Measurements from ENCODE around the gene THRB.
"Not testable (repeated sequence)": the region's sequence is repeated elsewhere in the genome, so short reads cannot be mapped to it uniquely, and the experiment has no call there.

The THRB gene

GRCh38 chr3:24096695-24097290 is 397.9 kb downstream of the THRB start:
- Histone ChIP-seq H3K4me1 (no peaks in the 10 kb centered on the region), H2AFZ (no peak overlapping the region), H3K27me3 (ENCODE audit: control insufficient read depth, insufficient read depth, low read length) (no peaks in the 10 kb centered on the region), H3K36me3 (ENCODE audit: control insufficient read depth, insufficient read depth, low read length) (no peaks in the 10 kb centered on the region), H3K9me3 (ENCODE audit: control insufficient read depth, low read length) (no peaks in the 10 kb centered on the region), H3K9ac (no peak overlapping the region), H3K79me2 (no peaks in the 10 kb centered on the region), H3K4me2 (ENCODE audit: low read length) (no peak overlapping the region), H3K4me3 (ENCODE audit: low read depth, low read length) (no peak overlapping the region), H3K27ac (no peak overlapping the region)
- TF ChIP-seq, protein P1, sequence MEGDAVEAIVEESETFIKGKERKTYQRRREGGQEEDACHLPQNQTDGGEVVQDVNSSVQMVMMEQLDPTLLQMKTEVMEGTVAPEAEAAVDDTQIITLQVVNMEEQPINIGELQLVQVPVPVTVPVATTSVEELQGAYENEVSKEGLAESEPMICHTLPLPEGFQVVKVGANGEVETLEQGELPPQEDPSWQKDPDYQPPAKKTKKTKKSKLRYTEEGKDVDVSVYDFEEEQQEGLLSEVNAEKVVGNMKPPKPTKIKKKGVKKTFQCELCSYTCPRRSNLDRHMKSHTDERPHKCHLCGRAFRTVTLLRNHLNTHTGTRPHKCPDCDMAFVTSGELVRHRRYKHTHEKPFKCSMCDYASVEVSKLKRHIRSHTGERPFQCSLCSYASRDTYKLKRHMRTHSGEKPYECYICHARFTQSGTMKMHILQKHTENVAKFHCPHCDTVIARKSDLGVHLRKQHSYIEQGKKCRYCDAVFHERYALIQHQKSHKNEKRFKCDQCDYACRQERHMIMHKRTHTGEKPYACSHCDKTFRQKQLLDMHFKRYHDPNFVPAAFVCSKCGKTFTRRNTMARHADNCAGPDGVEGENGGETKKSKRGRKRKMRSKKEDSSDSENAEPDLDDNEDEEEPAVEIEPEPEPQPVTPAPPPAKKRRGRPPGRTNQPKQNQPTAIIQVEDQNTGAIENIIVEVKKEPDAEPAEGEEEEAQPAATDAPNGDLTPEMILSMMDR (IDR thresholded peaks at IDR 0.05), result no peak

- H3K4me2 ChIP-seq (ENCODE audit: low read length), result no peak overlapping the region
- no peak overlapping the region for H3K9ac ChIP-seq
- no peaks in the 10 kb centered on the region for H3K79me2 ChIP-seq
- TF ChIP-seq, protein P1 (IDR thresholded peaks at IDR 0.05), result no peak
- H2AFZ ChIP-seq, result no peak overlapping the region
- no peaks in the 10 kb centered on the region for H3K36me3 ChIP-seq (ENCODE audit: control insufficient read depth, insufficient read depth, low read length)
- H3K4me3 ChIP-seq (ENCODE audit: low read depth, low read length), result no peak overlapping the region
- no peaks in the 10 kb centered on the region for H3K4me1 ChIP-seq
- no peaks in the 10 kb centered on the region for H3K9me3 ChIP-seq (ENCODE audit: control insufficient read depth, low read length)
- H3K27ac ChIP-seq, result no peak overlapping the region
- H3K27me3 ChIP-seq (ENCODE audit: control insufficient read depth, insufficient read depth, low read length), result no peaks in the 10 kb centered on the region
Measured at GRCh38 chr3:24096271-24096670, 398.4 kb downstream of the THRB start.

- not testable (repeated sequence) for H3K27ac ChIP-seq; H3K4me3 ChIP-seq (ENCODE audit: low read depth, low read length); H3K9ac ChIP-seq; H2AFZ ChIP-seq; H3K27me3 ChIP-seq (ENCODE audit: control insufficient read depth, insufficient read depth, low read length); H3K79me2 ChIP-seq; H3K36me3 ChIP-seq (ENCODE audit: control insufficient read depth, insufficient read depth, low read length); H3K4me1 ChIP-seq; H3K9me3 ChIP-seq (ENCODE audit: control insufficient read depth, low read length); H3K4me2 ChIP-seq (ENCODE audit: low read length)
Measured at GRCh38 chr3:24094818-24095217, 399.8 kb downstream of the THRB start.

DNA sequence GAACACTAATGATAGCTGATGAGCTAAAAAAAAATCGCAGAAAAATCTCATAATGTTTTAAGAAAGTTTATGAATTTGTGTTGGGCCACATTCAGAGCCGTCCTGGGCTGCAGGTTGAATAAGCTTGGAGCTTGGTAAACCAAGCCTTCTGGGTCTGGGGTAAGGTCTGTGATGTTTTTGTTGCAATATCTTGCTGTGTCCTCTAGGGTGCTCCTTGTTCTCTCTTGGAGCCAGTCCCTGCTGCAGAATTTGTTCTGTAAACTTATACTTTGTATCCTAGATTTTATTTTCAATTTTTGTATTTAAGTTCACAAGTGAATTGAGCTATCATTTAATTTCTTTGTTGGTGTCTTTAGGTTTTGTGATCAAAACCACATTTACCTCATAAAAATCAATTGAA is 405.9 kb downstream of the THRB start:
- H3K4me1 ChIP-seq, result no peaks in the 10 kb centered on the region
- no peaks in the 10 kb centered on the region for H3K79me2 ChIP-seq
- H3K4me2 ChIP-seq (ENCODE audit: low read length), result no peak overlapping the region
- H3K36me3 ChIP-seq (ENCODE audit: control insufficient read depth, insufficient read depth, low read length), result no peaks in the 10 kb centered on the region
- no peaks in the 10 kb centered on the region for H3K27me3 ChIP-seq (ENCODE audit: control insufficient read depth, insufficient read depth, low read length)
- no peaks in the 10 kb centered on the region for H3K9me3 ChIP-seq (ENCODE audit: control insufficient read depth, low read length)
- H2AFZ ChIP-seq, result no peak overlapping the region
- H3K9ac ChIP-seq, result no peak overlapping the region
- no peak overlapping the region for H3K4me3 ChIP-seq (ENCODE audit: low read depth, low read length)
- H3K27ac ChIP-seq, result no peak overlapping the region
- TF ChIP-seq, protein P1 (IDR thresholded peaks at IDR 0.05), result no peak

- Histone ChIP-seq H2AFZ (no peak overlapping the region), H3K9ac (no peak overlapping the region), H3K27me3 (ENCODE audit: control insufficient read depth, insufficient read depth, low read length) (no peaks in the 10 kb centered on the region), H3K79me2 (no peaks in the 10 kb centered on the region), H3K4me1 (no peaks in the 10 kb centered on the region), H3K9me3 (ENCODE audit: control insufficient read depth, low read length) (no peaks in the 10 kb centered on the region), H3K36me3 (ENCODE audit: control insufficient read depth, insufficient read depth, low read length) (no peaks in the 10 kb centered on the region), H3K27ac (no peak overlapping the region), H3K4me2 (ENCODE audit: low read length) (no peak overlapping the region), H3K4me3 (ENCODE audit: low read depth, low read length) (no peak overlapping the region)
- TF ChIP-seq, protein P1 (IDR thresholded peaks at IDR 0.05), result no peak
Measured at GRCh38 chr3:24087469-24087868, 407.2 kb downstream of the THRB start.
